GM18508 (cell line): Measurements from ENCODE around the gene OCA2.
"Not testable (repeated sequence)": the region's sequence is repeated elsewhere in the genome, so short reads cannot be mapped to it uniquely, and the experiment has no call there.

ENCODE experiments used
- ATAC-seq: cut with Tn5 transposase; IDR thresholded peaks from one replicate; pipeline ENCODE4 v1.9.1; 2021; ENCODE audit warnings: moderate number of reproducible peaks; ENCODE audit not compliant: insufficient read depth, unreplicated experiment

The OCA2 gene

DNA sequence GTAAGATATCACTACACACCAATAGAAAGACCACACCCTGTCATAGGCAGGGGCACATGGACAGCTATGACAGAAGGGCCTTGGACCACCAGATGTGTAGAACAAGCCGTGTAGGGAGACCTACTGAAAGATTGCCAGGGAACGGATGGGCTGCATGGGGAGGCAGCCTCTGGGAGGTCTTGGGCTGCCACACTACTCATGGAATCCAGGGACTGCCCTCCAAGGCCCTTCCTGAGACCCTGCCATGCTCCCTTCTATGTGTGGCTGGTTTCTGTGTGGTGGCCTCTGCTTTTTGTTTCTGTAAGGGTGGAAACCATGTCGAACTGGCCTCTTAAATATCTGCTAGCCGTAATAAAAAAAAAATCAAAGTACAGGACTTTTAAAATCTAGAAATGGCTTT, 86.9 kb downstream of the OCA2 start:
- ATAC-seq: no peak

DNA sequence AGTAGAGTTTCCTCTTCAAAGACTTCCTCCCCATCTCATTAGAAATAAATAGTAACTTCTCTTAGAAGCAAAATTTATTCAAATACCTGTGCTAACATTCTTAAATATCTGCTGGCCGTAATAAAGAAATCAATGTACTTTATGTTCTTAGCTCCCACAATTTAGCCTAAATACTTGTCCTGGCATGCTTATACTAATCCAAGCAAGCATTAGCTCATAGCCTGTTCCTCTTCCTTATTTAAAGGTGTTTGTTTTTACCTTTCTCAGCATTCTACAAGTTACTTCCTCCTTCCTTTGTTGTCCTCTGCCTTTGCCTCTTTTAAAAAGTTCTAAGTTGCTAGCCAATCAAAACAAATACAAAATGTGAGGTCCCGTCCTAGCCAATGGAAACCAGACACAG, 90.9 kb downstream of the OCA2 start:
- ATAC-seq: not testable (repeated sequence)

DNA sequence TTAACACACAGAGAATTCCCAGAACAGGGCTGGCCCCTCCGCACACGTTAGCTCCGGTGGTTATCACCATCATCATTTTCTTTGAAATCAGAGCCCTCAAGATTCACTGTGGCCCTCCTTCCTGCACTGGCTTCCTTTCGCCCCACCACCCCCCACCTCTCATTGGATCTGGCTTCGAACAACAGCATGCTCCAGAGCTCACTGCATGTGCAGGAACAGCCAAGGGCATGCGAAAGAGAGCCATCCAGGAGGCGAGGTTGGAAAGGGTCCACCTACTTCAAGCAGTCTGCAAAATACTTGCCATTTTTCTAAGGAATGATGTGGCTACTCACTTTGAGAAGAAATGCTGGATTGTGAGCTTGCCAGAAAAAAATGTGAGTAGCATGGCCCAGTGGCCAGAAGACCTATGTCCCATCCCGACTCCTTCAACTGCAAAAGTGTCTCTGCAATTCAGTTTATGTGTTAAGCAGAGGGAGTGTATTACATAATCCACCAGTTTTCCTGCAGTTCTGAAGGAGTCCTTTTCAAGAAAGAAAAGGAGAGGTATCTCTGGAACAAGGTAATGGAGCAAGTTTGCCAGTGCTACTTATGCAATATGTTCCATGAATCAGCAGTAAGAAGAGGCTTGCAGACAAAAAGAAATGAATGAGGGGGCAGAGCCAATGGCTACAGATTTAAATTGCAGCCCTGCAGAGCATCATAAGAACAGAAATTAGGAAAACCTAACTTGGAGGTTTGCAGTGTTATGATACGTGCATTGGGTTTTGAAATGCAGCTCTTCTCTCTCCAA, 92.8 kb downstream of the OCA2 start:
- ATAC-seq: no peak

DNA sequence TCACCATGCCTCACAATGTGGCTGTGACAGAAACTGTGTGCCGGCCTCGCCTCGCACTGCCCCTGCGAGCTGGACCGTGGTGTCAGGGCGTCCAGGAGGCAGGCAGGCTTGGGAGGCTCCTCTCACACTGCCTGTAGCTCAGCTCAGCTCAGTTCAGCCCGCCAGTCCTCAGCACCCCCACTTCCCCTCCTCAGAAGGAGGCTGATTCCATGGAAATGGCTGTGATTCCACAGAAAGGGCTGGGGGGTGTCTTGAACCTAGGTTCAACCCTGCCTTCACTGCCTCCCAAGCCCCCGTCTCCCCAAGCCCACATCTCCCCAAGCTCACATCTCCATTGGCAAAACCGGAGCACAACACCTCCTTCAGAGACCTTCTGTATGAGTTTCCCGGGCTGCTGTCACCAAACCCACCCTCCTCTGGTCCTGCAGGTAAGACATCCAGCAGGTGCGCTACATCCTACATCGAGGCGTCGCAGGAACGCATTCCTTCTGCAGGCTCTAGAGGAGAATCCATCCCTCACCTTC, 94.0 kb downstream of the OCA2 start:
- ATAC-seq: no peak

DNA sequence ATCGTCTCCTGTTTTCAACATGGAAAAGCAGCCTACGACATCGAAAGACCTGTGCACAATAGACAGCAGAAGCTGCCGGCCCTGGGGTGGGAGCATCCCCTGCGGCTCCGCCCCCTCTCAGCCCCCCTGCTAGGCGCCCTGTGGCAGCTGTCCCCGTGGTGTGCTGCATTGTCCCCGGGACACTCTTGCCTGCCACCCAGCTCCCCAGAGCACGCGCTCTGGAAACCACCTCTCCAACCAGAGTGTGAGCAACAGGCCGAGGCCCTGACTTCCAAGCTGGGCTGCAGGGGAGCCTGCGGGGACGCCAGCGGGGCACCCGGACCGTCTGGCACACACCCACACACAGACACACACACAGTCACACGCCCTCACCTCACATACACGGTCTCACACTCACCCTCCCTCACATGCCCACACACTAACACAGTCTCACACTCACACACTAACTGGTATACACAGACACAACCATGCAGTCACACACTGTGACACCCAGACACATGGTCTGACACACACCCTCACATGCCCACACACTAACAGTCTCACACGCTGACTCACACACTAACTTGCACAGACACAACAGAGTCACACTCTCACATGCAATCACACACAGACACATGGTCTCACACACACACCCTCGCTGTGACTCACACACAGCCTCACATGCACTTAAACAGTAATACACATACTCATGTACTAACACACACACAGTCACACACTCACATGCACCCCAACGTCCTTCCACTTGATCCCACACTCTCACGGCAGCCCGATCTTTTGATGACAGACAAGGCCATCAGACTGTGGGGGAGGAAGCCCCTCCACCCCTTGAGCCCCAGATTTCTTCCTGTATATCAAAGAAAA, 94.7 kb downstream of the OCA2 start:
- no peak for ATAC-seq

DNA sequence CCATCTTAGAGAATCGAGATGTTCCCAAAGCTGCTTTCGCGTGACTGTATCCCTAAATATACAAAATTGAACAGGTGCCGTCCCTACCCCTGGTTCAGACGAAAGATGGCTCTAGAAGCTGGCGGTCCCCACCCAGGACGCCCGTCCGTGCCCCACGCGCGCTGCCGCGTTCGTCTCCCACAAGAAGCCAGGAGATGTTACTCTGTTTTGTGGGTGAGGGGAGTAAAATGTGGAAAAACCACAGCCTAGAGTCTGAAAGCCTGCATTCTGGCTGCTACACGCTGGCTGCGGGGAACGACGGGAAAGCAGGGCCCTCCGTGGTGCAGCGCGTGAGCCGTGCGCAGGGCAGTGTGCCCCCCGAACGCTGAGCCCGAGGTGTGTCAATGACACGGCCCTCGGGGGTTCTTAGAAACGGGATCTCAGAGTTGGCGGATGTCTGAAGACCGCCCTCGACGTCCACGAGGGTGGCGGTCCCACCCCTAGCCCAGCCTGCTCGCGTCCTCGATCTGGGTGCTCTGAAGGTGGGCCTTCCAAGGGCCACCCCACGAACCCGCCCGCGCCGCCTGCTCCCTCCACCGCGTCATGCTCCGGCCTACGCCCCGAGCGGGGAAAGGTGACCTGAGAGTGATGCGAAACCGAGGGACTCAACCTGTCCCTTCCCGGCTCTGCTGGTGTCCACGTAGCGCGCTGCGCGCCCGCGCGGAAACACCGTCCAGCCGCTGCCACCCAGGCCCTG, 95.6 kb downstream of the OCA2 start:
- ATAC-seq: no peak

DNA sequence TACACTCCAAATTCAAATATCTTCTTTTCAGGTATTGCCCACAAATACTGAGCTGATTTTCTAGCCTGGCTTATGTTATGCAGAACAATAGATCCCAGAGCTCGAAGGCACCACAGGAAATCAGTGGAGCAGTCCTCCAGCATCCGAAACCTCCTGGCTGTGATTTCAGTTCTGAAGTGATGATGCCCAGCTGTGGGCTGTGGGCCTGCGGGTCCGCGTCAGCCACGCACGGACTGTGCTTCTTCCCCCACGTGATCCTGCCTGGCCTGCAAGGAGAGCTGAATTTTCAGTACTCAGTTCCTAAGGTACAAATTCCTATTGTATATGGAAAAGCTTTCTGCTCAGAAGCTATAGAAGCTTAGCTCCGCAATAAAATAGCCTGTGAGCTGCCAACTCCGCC, 96.2 kb downstream of the OCA2 start:
- no peak for ATAC-seq

DNA sequence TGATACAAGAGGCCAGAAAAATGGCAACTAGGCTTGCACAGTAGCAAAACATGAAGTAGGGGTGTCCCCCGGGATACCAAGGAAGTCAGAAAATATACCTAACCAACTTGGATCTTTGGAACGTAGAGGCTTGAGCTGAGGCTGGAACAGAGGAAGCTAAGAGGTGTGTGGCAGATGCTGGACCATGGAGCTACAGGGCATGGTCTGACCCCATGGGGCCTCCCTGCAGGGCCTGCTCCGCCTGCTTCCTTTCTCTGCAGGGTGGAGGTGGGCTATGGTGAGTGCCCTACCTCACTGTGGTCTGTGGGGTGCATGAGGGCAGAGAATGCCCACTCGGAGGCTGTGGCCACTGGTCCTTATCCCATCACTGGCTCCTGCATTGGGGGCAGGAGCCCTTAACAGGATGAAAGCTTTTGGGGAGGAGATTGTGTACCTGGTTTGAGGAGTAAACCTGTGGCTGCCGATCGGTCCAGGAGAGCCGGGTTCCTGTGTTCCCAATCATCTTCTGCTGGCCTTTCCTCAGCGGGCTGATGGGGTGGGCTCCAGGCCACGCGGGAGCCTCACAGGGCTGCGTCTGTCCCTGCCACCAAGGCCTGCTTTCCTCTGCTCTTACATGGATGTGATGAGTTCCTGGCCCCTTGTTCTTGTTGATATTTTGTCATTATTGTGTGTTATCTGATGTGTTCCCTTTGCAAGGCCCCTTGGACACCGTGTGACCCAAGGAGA, 96.8 kb downstream of the OCA2 start:
- ATAC-seq: no peak

DNA sequence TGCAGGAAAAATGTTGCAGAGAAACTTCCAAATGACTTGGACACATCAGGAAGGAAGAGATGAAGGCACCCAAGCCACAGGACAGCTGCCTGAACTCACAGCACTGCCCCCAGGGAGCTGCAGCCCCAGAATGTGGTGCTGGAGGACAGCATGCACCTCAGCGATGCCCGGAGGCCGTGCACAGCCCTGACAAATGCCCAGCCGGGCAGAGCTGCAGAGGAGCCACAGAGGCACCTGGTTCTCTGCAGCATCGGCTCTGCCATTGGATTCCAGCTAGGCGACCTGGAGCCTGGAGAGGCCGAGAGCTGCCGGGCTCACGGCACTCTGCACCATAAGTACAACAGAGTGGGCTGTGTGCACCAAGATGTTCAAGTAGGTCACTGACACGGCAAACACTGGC, 97.5 kb downstream of the OCA2 start:
- no peak for ATAC-seq

DNA sequence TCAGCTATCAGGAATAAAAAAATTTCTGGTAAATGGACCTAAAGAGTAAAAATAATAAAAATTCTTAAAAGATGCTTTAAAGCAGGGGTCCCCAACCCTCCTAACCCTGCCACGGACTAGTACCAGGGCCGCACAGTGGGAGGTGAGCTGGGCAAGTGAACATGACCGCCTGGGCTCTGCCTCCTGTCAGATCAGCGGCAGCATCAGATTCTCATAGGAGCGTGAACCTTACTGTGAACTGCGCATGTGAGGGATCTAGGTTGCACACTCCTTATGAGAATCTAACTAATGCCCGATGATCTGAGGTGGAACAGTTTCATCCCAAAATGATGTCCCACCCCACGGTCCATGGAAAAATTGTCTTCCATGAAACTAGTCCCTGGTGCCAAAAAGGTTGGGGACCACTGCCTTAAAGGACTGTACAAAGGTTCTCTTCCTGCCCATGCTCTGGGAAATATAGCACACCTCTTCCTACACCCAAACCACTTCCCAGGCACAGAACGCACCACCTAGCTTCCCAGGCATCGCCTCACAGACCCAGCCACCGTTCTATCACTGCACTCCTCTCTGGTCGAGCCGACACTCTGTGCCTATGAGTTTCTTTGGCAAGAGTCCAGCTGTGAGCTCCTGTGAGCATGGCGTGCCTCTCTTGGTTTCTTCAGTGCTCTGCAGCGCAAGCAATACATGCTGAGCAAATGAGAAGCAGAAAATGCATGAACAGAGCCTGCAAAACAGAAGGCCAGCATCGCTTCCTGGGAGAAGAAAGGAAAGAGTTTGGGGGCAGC, 104.9 kb downstream of the OCA2 start:
- no peak for ATAC-seq

DNA sequence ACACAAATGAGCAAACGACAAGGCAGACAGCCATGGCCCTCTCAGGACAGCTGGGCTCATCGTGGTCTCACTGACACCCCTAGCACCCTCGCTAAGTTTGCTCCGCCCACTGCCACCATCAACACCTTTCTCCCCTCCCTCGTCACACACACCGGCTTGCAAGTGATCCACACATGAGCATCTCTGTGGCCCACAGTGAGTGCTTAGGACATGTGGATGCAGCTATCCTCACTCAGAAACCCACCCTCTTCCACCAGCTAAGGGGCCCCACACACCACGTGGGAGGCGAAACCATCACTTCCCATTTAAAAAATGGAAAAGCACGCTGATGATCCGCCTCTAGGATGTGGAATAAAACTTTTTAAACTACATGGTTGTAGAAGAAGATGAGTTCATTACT, 105.6 kb downstream of the OCA2 start:
- no peak for ATAC-seq

DNA sequence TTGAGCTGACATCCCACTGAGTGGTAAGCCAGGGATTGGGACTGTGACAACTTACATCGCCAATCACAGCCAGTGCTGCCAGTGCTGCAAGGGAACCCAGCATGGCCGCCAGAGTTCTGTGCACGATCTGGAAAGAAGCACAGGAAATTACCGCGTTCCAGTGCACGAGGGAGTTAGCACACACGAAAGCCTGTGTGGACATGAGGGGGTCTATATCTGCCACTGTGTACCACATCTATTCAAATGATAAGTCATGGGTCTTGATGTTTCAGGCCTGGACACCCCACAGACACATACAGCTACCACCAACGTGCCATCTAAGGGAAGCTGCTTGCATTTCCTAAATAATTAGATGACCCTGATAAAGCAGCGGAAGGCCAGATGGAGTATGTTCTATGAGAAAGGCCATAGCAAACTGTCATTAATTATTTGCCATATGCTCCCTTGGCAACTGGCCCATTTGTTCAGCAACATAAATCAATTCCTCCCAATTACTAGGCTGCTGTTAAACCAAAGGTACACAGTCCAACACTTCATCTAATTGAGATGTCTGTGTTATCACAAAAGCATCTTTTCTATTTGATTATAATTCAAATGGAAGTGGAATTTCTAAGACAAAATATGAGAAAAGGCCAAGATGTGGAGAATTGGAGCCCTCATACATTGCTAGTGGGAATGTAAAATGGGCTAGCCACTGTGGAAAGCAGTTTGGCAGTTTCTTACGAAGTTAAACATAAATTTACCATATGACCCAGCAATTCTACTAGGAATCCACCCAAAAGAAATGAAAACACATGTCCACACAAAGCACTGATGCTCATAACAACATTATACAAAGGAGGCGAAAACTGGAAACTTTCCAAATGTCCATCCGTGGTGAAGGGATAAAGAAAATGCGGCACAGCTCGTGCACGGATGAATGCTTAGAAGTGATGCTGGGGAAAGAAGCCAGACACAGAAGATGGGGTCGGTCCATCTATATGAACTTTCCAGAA, 108.3 kb downstream of the OCA2 start:
- ATAC-seq: no peak

DNA sequence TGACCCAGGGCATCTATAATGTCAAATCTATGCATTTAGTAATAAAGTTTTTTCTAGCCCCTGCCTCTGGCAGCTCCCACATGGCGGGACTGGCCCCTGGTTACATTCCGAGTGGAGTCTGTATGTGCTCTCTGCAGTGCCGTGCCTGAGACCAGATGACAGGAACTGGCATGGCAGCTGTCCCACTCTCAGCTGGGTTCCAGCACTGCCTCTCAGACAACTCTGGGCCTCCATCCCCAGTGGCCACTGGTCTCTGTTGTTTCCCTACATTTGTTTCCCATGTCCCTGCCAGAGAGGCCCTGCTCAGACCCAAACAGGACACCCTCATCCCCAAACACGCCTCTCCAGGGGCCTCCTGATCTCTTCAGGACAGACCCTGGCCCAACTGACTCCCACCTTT, 109.3 kb downstream of the OCA2 start:
- ATAC-seq: no peak

DNA sequence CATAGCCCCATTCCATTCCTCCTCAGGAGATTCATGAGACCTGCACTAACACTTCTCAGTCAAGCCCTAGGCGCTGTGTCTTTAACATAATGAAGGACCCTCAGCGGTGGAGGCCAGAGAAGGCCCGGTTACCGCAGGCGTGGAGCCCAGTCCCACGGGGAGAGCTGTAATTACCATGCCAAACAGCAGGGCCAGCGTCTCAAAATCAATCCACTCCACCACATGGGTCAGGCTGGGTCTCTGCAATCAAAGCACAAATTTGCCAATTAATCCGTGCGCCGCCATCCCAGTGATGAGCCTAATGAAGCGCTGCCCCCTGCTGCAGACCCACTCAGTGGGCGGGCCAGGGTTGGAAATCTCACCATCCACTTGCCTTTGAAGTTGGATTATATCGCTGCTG, 109.7 kb downstream of the OCA2 start:
- ATAC-seq: no peak

DNA sequence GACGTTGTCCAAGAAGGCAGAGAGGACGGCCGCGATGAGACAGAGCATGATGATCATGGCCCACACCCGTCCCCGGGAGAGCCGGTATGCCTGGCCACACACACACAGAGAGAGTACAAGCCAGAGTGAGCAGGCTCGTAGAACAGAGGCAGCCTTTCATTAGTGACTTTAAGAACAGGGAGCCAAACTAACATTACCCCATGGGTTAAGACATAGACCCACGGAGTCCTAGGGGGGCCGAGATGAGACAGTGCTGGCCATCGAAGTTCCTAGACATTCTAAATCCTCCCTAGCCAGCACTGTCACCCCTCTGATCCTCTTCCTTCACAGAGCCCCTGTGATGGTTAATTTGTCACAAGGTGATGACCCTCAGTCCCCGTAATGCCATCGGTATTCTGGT, 114.0 kb downstream of the OCA2 start:
- no peak for ATAC-seq

DNA sequence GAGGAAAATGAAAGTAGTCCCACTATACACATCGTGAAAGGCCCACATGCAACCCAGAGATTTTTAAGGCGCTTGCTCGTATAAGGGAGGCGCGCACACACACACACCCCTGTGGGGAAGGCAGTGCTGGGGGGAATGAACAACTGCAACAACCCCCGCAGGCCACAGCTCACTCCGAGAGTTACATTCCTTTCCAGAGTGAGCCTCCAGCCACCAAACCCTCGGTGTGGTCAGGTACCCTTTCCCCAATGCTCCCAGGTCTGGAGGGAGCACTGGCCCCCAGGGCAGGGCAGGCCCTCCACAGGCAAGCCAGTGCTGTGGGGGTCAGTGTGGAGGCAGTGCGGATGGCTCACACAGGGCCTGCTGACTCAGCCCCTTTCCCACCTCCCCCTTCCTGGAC, 115.6 kb downstream of the OCA2 start:
- no peak for ATAC-seq

DNA sequence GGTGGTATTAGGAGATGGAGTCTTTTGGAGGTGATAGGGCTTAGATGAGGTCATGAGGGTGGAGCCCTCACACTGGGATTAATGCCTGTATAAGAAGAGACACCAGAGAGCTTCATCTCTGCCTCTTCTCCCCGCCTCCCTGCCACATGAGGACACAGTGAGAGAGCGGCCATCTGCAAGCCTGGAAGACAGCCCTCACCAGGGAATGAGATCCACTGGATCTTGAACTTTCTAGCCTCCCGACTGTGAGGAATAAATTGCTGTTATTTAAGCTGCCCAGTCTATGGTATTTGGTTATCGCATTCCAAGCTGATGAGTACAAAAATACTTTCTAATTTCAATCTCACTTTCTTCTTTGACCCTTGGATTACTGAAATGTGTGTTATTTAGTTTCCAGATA, 121.4 kb downstream of the OCA2 start:
- ATAC-seq: no peak

DNA sequence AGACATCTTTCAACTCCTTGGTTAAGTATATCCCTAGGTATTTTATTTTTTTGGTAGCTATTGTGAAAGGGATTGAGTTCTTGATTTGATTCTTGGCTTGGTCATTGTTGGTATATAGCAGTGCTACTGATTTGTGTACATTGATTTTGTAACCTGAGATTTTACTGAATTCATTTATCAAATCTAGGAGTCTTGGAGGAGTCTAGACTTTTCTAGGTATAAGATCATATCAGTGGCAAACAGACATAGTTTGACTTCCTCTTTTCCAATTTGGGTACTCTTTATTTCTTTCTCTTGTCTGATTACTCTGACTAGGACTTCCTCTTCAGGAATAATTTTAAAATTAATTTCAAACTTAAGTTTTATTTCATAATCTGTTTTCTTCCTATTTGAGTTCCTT, 125.2 kb downstream of the OCA2 start:
- ATAC-seq: no peak
